Fibroblast of villous mesenchyme (primary cell): ENCODE measurements around the gene LAMA5. TPM values are rescaled to one million over a fixed set of nuclear protein-coding genes. Genes with fewer than 3 reads are reported as not detected.

ENCODE experiments used
- DNase-seq: peaks from one replicate; pipeline ENCODE4 v3.0.0-alpha.2; 2010; ENCODE audit warnings: low read depth
- H3K4me3 ChIP-seq: 2 replicates; pipeline ENCODE4 v1.5.1; 2011; ENCODE audit warnings: low read depth, mild to moderate bottlenecking, low read length
- CTCF ChIP-seq: IDR thresholded peaks from 2 replicates; pipeline ENCODE4 v1.5.1; 2012; ENCODE audit warnings: low read depth, mild to moderate bottlenecking, low read length; ENCODE audit not compliant: insufficient read depth
- total RNA-seq: library from RNA; depleted of rRNA; stranded (reverse); fragments of >200 nt; gene quantifications from 2 replicates; pipeline ENCODE4 v1.2.3, GENCODE V29; 2012

LAMA5 gene
- total RNA-seq, 1 donor: 55.3 TPM

- H3K4me3 ChIP-seq: no peak overlapping the region
- DNase-seq: no peak
- TF ChIP-seq CTCF: no peak
Observed at GRCh38 chr20:62281161-62281933, 85.8 kb downstream of the LAMA5 start.

GRCh38 chr20:62280303-62280702 lies 86.8 kb downstream of the LAMA5 start:
- DNase-seq: no peak
- no peak for TF ChIP-seq CTCF
- H3K4me3 ChIP-seq: no peak overlapping the region

- no peak for DNase-seq
- TF ChIP-seq CTCF: no peak
- H3K4me3 ChIP-seq: no peak overlapping the region
Observed at GRCh38 chr20:62277253-62277652, 89.9 kb downstream of the LAMA5 start.

GRCh38 chr20:62276439-62276838 lies 90.7 kb downstream of the LAMA5 start:
- no peak for DNase-seq
- no peak for TF ChIP-seq CTCF
- H3K4me3 ChIP-seq: no peak overlapping the region

- TF ChIP-seq CTCF: no peak
- no peak overlapping the region for H3K4me3 ChIP-seq
- DNase-seq: no peak
Observed at GRCh38 chr20:62275219-62275618, 91.9 kb downstream of the LAMA5 start.

GRCh38 chr20:62274332-62274950 lies 92.7 kb downstream of the LAMA5 start:
- no peak for TF ChIP-seq CTCF
- no peak overlapping the region for H3K4me3 ChIP-seq
- DNase-seq: no peak
